AG04450 (cell line): Measurements from ENCODE around the gene TMEM31. TPM values are rescaled to one million over a fixed set of nuclear protein-coding genes. Genes with fewer than 3 reads are reported as not detected.

Experiments used
- CTCF ChIA-PET: fragments of 300-600, 350-600 bp; formaldehyde crosslinking; extraction: SDS; loops from one replicate; lab custom pipeline; 2022; ENCODE audit warnings: antibody characterized with exemption, inconsistent platforms; lab: Charles Lee
- POLR2A ChIA-PET: fragments of 350-600 bp; formaldehyde crosslinking; extraction: SDS; loops from one replicate; lab custom pipeline; 2021; ENCODE audit warnings: antibody characterized with exemption, inconsistent platforms; lab: Yijun Ruan, JAX
- DNase-seq: peaks from one replicate; pipeline ENCODE4 v3.0.0-alpha.2; 2011; ENCODE audit warnings: low read depth, low spot score
- H3K27ac ChIP-seq: one replicate; pipeline ENCODE4 v1.5.1; 2012; ENCODE audit warnings: low read depth, low read length, control low read depth
- H3K27me3 ChIP-seq: one replicate; pipeline ENCODE4 v1.6.0; 2012; ENCODE audit warnings: low read length; ENCODE audit not compliant: control insufficient read depth, insufficient read depth
- H3K4me3 ChIP-seq: 2 replicates; pipeline ENCODE4 v1.5.1; 2011; ENCODE audit warnings: mild to moderate bottlenecking, low read depth, low read length, control low read depth
- H3K9me3 ChIP-seq: 2 replicates; pipeline ENCODE4 v1.5.1; 2012; ENCODE audit warnings: low read length; ENCODE audit not compliant: control insufficient read depth, insufficient read depth
- polyA plus RNA-seq: library from polyadenylated mRNA; depleted of rRNA; stranded (reverse); fragments of >200 nt; gene quantifications from 2 replicates; pipeline ENCODE4 v1.2.3, GENCODE V29; 2011
- TF ChIP-seq, protein P1 (sequence below): IDR thresholded peaks from 2 replicates; pipeline ENCODE4 v1.5.1; 2011; ENCODE audit warnings: low read depth, low read length, control low read depth, inconsistent platforms

TMEM31 gene
- polyA plus RNA-seq, 1 experiment = not detected

GRCh38 chrX:103737696-103738095 is 27.0 kb downstream of the TMEM31 start:
- Histone ChIP-seq H3K9me3 (no peaks in the 10 kb centered on the region), H3K27me3 (no peaks in the 10 kb centered on the region), H3K27ac (no peak overlapping the region), H3K4me3 (no peak overlapping the region)
- TF ChIP-seq, protein P1, sequence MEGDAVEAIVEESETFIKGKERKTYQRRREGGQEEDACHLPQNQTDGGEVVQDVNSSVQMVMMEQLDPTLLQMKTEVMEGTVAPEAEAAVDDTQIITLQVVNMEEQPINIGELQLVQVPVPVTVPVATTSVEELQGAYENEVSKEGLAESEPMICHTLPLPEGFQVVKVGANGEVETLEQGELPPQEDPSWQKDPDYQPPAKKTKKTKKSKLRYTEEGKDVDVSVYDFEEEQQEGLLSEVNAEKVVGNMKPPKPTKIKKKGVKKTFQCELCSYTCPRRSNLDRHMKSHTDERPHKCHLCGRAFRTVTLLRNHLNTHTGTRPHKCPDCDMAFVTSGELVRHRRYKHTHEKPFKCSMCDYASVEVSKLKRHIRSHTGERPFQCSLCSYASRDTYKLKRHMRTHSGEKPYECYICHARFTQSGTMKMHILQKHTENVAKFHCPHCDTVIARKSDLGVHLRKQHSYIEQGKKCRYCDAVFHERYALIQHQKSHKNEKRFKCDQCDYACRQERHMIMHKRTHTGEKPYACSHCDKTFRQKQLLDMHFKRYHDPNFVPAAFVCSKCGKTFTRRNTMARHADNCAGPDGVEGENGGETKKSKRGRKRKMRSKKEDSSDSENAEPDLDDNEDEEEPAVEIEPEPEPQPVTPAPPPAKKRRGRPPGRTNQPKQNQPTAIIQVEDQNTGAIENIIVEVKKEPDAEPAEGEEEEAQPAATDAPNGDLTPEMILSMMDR = no peak
- ChIA-PET CTCF (interaction anchor here (1.3 kb wide), 1 partner anchor 27 kb away, joined by 3 read pairs; the partner anchor contains the start of gene TMEM31), POLR2A (no interaction called here)
- no peak for DNase-seq

- no peak overlapping the region for H3K4me3 ChIP-seq
- CTCF ChIA-PET = no interaction called here
- DNase-seq = no peak
- POLR2A ChIA-PET = no interaction called here
- H3K27me3 ChIP-seq = no peaks in the 10 kb centered on the region
- TF ChIP-seq, protein P1 = no peak
- H3K27ac ChIP-seq = no peak overlapping the region
- no peaks in the 10 kb centered on the region for H3K9me3 ChIP-seq
Measured at GRCh38 chrX:103739421-103739820, 28.7 kb downstream of the TMEM31 start.

GRCh38 chrX:103741879-103742278 is 31.2 kb downstream of the TMEM31 start:
- DNase-seq = no peak
- ChIA-PET POLR2A (interaction anchor here (1.1 kb wide), 1 partner anchor 9 kb away, joined by 3 read pairs; no protein-coding TSS in a partner anchor), CTCF (no interaction called here)
- Histone ChIP-seq H3K4me3 (no peak overlapping the region), H3K9me3 (no peaks in the 10 kb centered on the region), H3K27ac (no peak overlapping the region), H3K27me3 (no peaks in the 10 kb centered on the region)
- TF ChIP-seq, protein P1 = no peak

GRCh38 chrX:103742339-103742738 is 31.6 kb downstream of the TMEM31 start:
- Histone ChIP-seq H3K27ac (no peak overlapping the region), H3K27me3 (no peaks in the 10 kb centered on the region), H3K9me3 (no peaks in the 10 kb centered on the region), H3K4me3 (no peak overlapping the region)
- TF ChIP-seq, protein P1 = no peak
- ChIA-PET CTCF (no interaction called here), POLR2A (no interaction called here)
- DNase-seq = no peak

GRCh38 chrX:103747163-103747562 is 36.5 kb downstream of the TMEM31 start:
- Histone ChIP-seq H3K27ac (no peak overlapping the region), H3K9me3 (no peaks in the 10 kb centered on the region), H3K27me3 (no peaks in the 10 kb centered on the region), H3K4me3 (no peak overlapping the region)
- TF ChIP-seq, protein P1 = no peak
- CTCF ChIA-PET = no interaction called here
- POLR2A ChIA-PET = no interaction called here
- no peak for DNase-seq
